GM23248 (cell line): Measurements from ENCODE around the gene CD300A.

Source experiments
- EZH2 ChIP-seq: fragments of 200-600 bp; sonication (generic); IDR thresholded peaks from 2 replicates; pipeline ENCODE4 v1.6.1; 2018; ENCODE audit warnings: antibody characterized with exemption, mild to moderate bottlenecking; ENCODE audit not compliant: insufficient read depth, poor library complexity, severe bottlenecking
- EZH2phosphoT487 ChIP-seq: fragments of 200-600 bp; sonication (generic); IDR thresholded peaks from 2 replicates; pipeline ENCODE4 v1.6.1; 2018; ENCODE audit warnings: antibody characterized with exemption, moderate library complexity, mild to moderate bottlenecking, low read depth; ENCODE audit not compliant: insufficient read depth

DNA sequence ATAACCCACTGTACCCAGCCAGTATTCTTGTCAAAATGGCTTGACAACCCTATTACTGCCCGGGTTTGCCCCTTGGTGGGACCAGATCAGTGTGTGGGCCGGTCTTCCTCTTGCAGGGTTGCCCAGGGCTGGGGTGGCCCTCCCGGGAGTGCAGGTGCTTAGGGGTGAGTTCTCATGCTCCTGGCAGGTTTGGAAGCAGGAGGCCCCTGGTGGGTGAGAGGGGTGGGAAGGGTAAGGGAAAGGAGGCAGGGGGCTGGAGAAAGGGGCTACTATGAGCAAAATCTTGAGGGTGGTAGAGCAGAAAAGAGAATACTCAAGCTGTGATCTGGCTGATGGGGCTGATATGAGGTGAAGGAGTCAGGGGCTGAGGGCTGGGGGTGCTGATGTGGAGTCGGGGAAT lies 6.5 kb downstream of the CD300A start:
- TF ChIP-seq EZH2phosphoT487 (no peak), EZH2 (no peak)
